Activated CD4-positive, alpha-beta T cell treated with anti-CD3 and anti-CD28 coated beads for 1 hour (primary cell): ENCODE measurements around the gene SLC25A39.
"Not testable (repeated sequence)": the region's sequence is repeated elsewhere in the genome, so short reads cannot be mapped to it uniquely, and the experiment has no call there.

ENCODE experiments used
- DNase-seq: peaks from one replicate; pipeline ENCODE4 v3.0.0-alpha.2; 2020

The SLC25A39 gene

GRCh38 chr17:44333371-44333770 lies 8.7 kb upstream of the SLC25A39 start:
- no peak for DNase-seq

DNA sequence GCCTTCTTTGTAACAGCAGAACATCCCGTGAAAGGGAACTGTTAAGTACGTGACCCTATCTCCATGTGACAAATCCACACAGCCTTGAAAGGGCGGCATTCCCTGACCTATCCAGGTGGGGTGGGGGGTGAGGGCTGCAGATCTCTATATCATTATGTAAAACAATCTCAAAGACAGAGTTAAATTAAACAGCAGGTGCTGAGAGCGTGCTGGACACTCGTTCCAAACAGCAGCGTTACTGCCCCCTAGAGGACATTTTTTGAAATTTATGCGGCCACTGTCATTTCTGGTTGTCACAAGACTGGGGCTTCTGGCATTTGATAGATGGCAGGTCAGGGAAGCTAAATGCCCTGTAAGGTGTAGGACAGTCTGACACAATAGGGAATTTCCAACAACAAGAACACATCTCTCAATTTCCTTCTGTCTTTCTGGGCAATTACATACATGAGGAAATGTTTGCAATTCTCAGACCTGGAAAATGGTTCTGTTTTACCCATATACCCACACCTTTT lies 6.7 kb upstream of the SLC25A39 start:
- peak; percentile 46 for DNase-seq

DNA sequence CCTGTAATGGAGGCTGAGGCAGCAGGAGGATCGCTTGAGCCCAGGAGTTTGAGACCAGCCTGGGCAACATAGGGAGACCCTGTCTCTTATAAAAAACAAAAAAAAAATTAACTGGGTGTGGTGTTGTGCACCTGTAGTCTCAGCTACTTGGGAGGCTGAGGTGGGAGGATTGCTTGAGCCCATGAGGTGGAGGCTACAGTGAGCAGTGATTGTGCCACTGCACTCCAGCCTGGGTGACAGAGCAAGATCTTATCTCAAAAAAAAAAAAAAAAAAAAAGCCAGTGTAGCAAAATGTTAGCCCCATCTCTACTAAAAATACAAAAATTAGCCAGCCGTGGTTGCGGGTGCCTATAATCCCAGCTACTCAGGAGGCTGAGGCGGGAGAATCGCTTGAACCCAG lies 5.6 kb upstream of the SLC25A39 start:
- DNase-seq: not testable (repeated sequence)

GRCh38 chr17:44329516-44329915 lies 4.9 kb upstream of the SLC25A39 start:
- DNase-seq: not testable (repeated sequence)

DNA sequence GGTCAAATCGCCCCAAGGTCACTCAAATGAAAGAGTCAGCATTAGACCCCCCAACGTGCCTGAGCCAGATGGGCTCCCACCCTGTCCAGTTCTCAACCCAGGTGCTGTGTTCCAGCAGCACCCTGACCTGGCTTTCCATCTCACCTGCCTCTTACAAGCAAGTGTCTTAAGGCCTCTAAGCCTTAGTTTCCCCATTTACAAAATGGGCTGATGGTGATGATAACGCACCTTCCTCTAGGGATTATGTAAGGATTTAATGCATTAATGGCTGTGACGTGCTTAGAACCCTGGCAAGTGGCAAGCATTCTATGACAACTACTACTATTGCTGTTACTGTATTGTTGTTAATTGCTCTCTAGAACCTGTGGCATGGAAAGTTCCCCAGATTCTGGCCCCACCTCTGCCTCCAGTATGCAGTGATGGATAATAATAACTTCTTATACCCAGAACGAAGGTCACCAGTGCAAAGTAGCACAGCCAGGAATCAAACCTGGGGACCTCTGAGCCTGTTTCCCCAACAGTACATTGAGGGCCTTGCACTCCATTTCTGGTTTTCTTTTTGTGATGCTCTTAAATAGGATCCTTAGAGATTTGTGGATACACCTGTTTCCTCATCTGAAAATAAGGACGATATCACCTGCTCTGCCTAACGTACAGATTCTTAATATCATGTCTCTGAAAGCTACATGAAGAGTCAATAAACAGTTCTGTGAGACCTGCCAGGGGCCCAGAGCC lies 3.3 kb upstream of the SLC25A39 start:
- no peak for DNase-seq

- DNase-seq: peak; percentile 93
These were observed 2.3 kb upstream of the SLC25A39 start for GRCh38 chr17:44326861-44327444.

DNA sequence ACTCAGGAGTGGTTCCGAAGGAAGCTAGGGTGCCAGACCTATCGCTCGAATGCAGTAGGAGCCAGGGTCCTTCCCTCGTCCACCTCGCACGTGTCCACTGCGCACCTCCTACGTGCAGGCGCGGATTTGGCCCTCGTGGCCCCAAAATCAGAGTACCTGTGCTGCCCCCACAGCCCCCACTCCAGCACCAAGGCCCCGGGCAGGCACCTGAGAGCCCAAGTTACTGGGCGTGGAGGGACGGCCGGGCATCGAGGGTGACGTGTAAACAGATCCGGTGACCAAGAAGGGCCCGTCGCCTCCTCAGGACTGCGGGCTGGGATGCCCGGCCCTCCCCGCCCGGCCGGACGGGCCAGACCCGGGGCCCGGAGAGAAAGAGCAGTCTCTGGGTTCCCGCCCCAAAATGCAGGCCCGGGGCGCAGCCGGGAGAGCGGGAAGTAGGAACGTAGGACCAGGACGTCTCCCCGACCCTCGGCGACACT lies 492 bp downstream of the SLC25A39 start:
- no peak for DNase-seq

GRCh38 chr17:44323359-44324091 lies 1.1 kb downstream of the SLC25A39 start:
- DNase-seq: no peak

GRCh38 chr17:44322236-44322895 lies 2.3 kb downstream of the SLC25A39 start:
- no peak for DNase-seq

DNA sequence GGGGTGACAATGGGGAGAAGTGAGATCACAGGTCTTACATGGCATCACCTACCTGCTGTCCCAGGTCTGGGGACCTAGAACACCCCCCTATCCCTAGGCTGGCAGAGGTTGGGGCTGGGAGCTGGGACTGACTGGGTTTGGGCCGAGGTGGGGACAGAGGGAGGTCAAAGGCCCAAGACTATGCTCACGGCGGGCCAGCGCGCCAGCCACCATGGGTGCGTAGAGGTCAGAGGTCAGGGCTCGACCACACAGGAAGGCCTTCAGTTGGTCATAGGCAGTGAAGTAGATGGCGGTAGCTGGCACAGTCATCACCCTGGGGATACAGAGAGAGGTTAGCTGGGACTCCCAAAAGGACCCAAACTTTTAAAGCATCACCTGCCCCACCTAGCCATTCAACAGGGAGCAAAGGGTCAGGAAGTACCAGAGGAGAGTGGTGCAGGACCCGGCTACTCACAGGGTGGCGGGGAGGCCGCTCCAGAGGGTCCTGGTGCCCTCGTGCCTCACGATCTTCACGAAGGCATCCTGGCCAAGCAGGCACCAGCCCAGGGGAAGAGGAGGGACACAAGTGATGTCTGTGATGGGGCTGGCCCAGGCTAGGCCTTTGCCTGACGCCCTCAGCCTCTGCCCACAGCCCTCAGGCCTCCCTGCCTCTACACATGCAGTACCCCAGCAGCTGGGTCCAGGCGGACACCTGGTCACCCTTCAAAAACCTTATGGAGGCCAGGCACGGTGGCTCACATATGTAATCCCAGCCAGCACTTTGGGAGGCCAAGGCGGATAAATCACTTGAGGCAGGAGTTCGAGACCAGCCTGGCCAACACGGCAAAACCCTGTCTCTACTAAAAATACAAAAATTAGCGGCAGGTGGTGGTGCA lies 3.1 kb downstream of the SLC25A39 start:
- no peak for DNase-seq

- no peak for DNase-seq
These were observed 4.6 kb downstream of the SLC25A39 start for GRCh38 chr17:44320066-44320465.

GRCh38 chr17:44318077-44318892 lies 6.3 kb downstream of the SLC25A39 start:
- no peak for DNase-seq

- no peak for DNase-seq
These were observed 7.1 kb downstream of the SLC25A39 start for GRCh38 chr17:44317545-44317944.

GRCh38 chr17:44315760-44316731 lies 8.6 kb downstream of the SLC25A39 start:
- DNase-seq: no peak

- DNase-seq: no peak
These were observed 9.6 kb downstream of the SLC25A39 start for GRCh38 chr17:44314869-44315661.

GRCh38 chr17:44314524-44314868 lies 10.1 kb downstream of the SLC25A39 start:
- DNase-seq: no peak

- no peak for DNase-seq
These were observed 10.6 kb downstream of the SLC25A39 start for GRCh38 chr17:44314031-44314430.

- DNase-seq: no peak
These were observed 12.1 kb downstream of the SLC25A39 start for GRCh38 chr17:44312396-44313104.
